ENCODE measurements around the gene OR5K3.

The OR5K3 gene, protein sequence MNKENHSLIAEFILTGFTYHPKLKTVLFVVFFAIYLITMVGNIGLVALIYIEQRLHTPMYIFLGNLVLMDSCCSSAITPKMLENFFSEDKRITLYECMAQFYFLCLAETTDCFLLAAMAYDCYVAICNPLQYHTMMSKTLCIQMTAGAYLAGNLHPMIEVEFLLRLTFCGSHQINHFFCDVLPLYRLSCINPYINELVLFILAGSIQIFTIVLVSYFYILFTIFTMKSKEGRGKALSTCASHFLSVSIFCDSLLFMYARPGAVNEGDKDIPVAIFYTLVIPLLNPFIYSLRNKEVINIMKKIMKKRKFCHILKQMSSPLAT

DNA sequence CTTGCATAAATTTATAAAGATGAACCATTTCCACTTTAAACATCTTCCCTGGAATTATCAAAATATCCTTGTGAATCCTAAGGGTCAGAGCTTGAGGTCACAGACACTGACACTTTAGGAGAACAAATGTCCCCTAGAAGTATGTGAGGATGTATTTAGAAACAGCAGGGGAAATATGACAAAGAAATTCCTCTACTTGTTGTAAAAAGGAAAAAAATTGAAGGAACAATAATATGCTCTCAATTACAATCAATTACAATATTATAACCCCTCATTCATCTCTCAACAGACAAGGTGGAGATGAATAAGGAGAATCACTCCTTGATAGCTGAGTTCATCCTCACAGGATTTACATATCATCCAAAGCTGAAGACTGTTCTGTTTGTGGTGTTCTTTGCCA lies at the start of gene OR5K3:
OR5K3 (plus strand) TSS at position 301 of the 400 bp plus-strand sequence; CDS start at position 301, 0 bp downstream.
- TF ChIP-seq EGR1 (IDR thresholded peaks at IDR 0.05) = no peak

DNA sequence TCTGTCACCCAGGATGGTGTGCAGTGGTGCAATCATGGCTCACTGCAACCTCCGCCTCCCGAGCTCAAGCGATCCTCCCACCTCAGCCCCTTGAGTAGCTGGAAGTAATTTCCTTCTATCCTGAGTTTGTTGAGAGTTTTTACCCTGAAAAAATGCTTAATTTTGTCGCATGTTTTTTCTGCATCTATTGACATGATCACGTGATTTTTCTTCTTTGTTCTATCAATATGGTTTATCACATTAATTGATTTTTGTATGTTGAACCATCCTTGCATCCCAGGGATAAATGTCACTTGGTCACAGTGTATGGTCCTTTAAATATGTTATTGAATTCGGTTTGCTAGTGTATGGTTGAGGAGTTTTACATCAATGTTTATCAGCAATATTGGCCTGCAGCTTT lies 48.7 kb upstream of the OR5K3 start:
- TF ChIP-seq FOXM1 (IDR thresholded peaks at IDR 0.05; ENCODE audit: borderline replicate concordance, low read depth) = no peak
- no peak for TF ChIP-seq NFIC (IDR thresholded peaks at IDR 0.05)
- TF ChIP-seq ZBTB7A (IDR thresholded peaks at IDR 0.05; ENCODE audit: low read depth) = no peak
- TF ChIP-seq RAD21 (IDR thresholded peaks at IDR 0.05; ENCODE audit: low read depth) = no peak
- no peak for TF ChIP-seq CREB1 (IDR thresholded peaks at IDR 0.05; ENCODE audit: low read depth)
- no peak for TF ChIP-seq YY1 (IDR thresholded peaks at IDR 0.05; ENCODE audit: low read depth)
- no peak for TF ChIP-seq TEAD4 (IDR thresholded peaks at IDR 0.05)
- TF ChIP-seq, protein P1, sequence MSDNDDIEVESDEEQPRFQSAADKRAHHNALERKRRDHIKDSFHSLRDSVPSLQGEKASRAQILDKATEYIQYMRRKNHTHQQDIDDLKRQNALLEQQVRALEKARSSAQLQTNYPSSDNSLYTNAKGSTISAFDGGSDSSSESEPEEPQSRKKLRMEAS (IDR thresholded peaks at IDR 0.05) = no peak
- TF ChIP-seq, protein P2, sequence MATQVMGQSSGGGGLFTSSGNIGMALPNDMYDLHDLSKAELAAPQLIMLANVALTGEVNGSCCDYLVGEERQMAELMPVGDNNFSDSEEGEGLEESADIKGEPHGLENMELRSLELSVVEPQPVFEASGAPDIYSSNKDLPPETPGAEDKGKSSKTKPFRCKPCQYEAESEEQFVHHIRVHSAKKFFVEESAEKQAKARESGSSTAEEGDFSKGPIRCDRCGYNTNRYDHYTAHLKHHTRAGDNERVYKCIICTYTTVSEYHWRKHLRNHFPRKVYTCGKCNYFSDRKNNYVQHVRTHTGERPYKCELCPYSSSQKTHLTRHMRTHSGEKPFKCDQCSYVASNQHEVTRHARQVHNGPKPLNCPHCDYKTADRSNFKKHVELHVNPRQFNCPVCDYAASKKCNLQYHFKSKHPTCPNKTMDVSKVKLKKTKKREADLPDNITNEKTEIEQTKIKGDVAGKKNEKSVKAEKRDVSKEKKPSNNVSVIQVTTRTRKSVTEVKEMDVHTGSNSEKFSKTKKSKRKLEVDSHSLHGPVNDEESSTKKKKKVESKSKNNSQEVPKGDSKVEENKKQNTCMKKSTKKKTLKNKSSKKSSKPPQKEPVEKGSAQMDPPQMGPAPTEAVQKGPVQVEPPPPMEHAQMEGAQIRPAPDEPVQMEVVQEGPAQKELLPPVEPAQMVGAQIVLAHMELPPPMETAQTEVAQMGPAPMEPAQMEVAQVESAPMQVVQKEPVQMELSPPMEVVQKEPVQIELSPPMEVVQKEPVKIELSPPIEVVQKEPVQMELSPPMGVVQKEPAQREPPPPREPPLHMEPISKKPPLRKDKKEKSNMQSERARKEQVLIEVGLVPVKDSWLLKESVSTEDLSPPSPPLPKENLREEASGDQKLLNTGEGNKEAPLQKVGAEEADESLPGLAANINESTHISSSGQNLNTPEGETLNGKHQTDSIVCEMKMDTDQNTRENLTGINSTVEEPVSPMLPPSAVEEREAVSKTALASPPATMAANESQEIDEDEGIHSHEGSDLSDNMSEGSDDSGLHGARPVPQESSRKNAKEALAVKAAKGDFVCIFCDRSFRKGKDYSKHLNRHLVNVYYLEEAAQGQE (IDR thresholded peaks at IDR 0.05; ENCODE audit: low read depth) = no peak
- TF ChIP-seq EP300 (IDR thresholded peaks at IDR 0.05; ENCODE audit: borderline replicate concordance) = no peak
- TF ChIP-seq TAF1 (IDR thresholded peaks at IDR 0.05; ENCODE audit: low read depth) = no peak
- TF ChIP-seq TCF12 (IDR thresholded peaks at IDR 0.05; ENCODE audit: low read depth) = no peak
- TF ChIP-seq EGR1 (IDR thresholded peaks at IDR 0.05) = no peak
- TF ChIP-seq CEBPB (IDR thresholded peaks at IDR 0.05) = no peak
- TF ChIP-seq, protein P3, sequence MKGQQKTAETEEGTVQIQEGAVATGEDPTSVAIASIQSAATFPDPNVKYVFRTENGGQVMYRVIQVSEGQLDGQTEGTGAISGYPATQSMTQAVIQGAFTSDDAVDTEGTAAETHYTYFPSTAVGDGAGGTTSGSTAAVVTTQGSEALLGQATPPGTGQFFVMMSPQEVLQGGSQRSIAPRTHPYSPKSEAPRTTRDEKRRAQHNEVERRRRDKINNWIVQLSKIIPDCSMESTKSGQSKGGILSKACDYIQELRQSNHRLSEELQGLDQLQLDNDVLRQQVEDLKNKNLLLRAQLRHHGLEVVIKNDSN (IDR thresholded peaks at IDR 0.05) = no peak

DNA sequence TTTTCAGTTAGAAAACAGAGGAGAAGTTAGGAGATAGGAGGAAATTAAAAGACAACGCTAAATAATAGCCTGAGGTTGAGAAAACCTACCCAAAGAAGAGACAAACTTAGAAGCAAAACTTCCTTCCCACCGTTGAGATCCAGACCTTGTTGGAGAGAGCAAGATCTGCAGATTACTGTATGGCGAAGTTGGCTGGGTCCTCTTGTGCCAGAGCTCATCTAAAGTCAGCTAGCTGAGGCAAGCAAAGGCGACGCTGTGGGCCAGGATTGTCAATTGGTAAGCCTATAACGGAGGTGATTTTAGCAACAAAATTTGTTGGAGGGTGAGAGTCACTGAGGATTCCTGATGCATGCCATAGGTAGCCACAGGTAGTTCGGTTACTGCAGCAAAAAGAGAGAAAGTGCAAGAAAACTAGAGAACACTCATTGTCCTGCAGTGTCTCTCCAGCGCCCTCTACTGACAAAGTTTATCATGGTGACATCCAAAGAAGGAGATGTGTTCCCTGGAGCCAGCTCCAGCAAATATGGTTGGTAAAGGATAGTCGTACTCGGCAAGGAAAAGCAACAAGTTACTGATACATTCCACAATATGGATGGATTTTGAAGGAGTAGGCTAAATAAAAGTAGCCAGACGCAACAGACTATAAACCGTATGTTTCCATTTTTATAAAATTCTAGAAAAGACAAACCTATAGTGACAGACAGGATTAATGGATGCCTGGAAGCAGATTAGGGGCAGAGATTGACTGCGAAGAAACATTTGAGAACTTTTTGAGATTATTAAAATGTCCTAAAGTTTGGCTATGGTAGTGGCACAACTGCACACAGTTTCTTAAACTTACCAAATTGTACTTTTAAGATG lies 46.6 kb upstream of the OR5K3 start:
- no peak for TF ChIP-seq CREB1 (IDR thresholded peaks at IDR 0.05; ENCODE audit: low read depth)
- peak; percentile 41 for TF ChIP-seq RAD21 (IDR thresholded peaks at IDR 0.05; ENCODE audit: low read depth)
- TF ChIP-seq, protein P3 (IDR thresholded peaks at IDR 0.05) = no peak
- TF ChIP-seq TCF12 (IDR thresholded peaks at IDR 0.05; ENCODE audit: low read depth) = no peak
- TF ChIP-seq ZBTB7A (IDR thresholded peaks at IDR 0.05; ENCODE audit: low read depth) = no peak
- TF ChIP-seq, protein P2 (IDR thresholded peaks at IDR 0.05; ENCODE audit: low read depth) = no peak

DNA sequence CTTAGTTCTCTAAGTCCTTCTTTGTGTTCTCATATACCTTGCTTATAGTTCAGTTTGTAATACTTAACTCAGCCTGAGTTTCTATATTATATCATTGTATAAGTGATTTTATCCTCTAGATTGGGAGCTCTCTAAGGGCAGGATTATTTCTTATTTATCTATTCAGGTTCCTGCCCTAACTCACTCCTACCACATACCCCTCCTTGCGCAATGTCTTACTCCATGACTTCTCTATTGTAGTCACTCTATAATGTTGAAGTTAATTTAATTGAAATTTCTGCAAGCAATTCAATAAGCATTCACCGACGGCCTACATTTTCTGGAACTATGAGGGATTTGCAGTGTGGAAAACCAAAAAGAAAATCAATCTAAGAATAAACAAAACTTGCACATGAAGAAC lies 40.4 kb upstream of the OR5K3 start:
- TF ChIP-seq TEAD4 (IDR thresholded peaks at IDR 0.05) (no peak), CEBPB (IDR thresholded peaks at IDR 0.05) (peak; percentile 38; the same call in 1 of the 2 replicates)
- TF ChIP-seq, protein P1 (IDR thresholded peaks at IDR 0.05) = no peak

DNA sequence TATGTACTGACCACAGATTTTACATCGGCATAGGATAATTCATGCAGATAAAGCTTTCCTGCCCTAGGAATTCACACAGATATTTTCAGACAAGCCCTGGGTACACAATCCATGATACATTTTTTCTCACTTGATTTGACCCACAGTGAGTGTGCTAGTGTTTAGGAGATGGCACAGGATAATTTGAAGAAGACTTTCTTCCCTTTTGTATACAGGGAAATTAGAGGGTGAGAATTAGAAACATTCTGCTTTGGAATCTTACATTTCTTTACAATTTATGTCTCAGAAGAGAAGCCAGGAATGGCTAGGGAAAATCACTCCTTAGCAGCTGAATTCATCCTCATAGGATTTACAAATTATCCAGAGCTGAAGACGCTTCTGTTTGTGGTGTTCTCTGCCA lies 36.9 kb upstream of the OR5K3 start, which contains the start of gene OR5K4:
OR5K4 (plus strand) TSS at position 301 of the 400 bp plus-strand sequence; CDS start at position 301, 0 bp downstream.
- no peak for TF ChIP-seq CREB1 (IDR thresholded peaks at IDR 0.05; ENCODE audit: low read depth)
- no peak for TF ChIP-seq EGR1 (IDR thresholded peaks at IDR 0.05)
- no peak for TF ChIP-seq TEAD4 (IDR thresholded peaks at IDR 0.05)

DNA sequence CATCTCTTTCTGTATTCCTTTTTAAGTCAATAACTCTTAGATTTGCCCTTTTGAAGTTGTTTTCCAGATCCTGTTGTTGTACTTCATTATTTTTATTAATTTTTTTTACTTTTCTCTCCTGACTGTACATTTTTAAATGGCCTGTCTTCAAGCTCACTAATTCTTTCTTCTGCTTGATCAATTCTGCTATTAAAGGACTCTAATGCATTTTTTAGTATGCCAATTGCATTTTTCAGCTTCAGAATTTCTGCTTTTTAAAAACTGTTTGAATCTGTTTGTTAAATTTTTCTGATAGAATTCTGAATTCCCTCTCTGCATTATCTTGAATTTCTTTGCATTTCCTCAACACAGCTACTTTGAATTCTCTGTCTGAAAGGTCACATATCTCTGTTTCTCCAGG lies 31.2 kb upstream of the OR5K3 start:
- no peak for TF ChIP-seq CREB1 (IDR thresholded peaks at IDR 0.05; ENCODE audit: low read depth)
- TF ChIP-seq EP300 (IDR thresholded peaks at IDR 0.05; ENCODE audit: borderline replicate concordance) = no peak
- no peak for TF ChIP-seq TEAD4 (IDR thresholded peaks at IDR 0.05)
- no peak for TF ChIP-seq YY1 (IDR thresholded peaks at IDR 0.05; ENCODE audit: low read depth)
- TF ChIP-seq, protein P2 (IDR thresholded peaks at IDR 0.05; ENCODE audit: low read depth) = no peak
- TF ChIP-seq, protein P1 (IDR thresholded peaks at IDR 0.05) = no peak
- TF ChIP-seq RAD21 (IDR thresholded peaks at IDR 0.05; ENCODE audit: low read depth) = no peak
- no peak for TF ChIP-seq TAF1 (IDR thresholded peaks at IDR 0.05; ENCODE audit: low read depth)
- no peak for TF ChIP-seq ZBTB7A (IDR thresholded peaks at IDR 0.05; ENCODE audit: low read depth)
- TF ChIP-seq FOXM1 (IDR thresholded peaks at IDR 0.05; ENCODE audit: borderline replicate concordance, low read depth) = no peak
- TF ChIP-seq, protein P3 (IDR thresholded peaks at IDR 0.05) = no peak
- no peak for TF ChIP-seq EGR1 (IDR thresholded peaks at IDR 0.05)
- no peak for TF ChIP-seq TCF12 (IDR thresholded peaks at IDR 0.05; ENCODE audit: low read depth)
